Prostate gland (tissue), 2 donors: ENCODE results near the gene DMRTB1.

Source experiments
- CTCF ChIP-seq, 4 experiments: fragments of 200-600 bp in 2 of 4; fragments of 450-650 bp in 2 of 4; sonication (generic) in 2 of 4; IDR thresholded peaks; 1 replicate in 3 of 4; 2 replicates in 1 of 4; pipeline ENCODE4 v1.5.1; 2016 to 2019; ENCODE audit warnings: antibody characterized with exemption in 4 of 4, mild to moderate bottlenecking in 2 of 4, moderate library complexity in 2 of 4
- POLR2A ChIP-seq: fragments of 450-650 bp; IDR thresholded peaks from one replicate; pipeline ENCODE4 v1.6.1; 2016; ENCODE audit warnings: antibody characterized with exemption, mild to moderate bottlenecking
- POLR2AphosphoS5 ChIP-seq: sonication (generic); formaldehyde crosslinking; IDR thresholded peaks from one replicate; pipeline ENCODE4 v1.6.1; 2017; ENCODE audit warnings: antibody characterized with exemption

- no peak for TF ChIP-seq CTCF (IDR thresholded peaks at IDR 0.05)
- TF ChIP-seq POLR2A = no peak
- no peak for TF ChIP-seq POLR2AphosphoS5
Measured at GRCh38 chr1:53505401-53505800, 46.2 kb downstream of the DMRTB1 start.
